Mesothelial cell of epicardium (in vitro differentiated cells): ENCODE results near the gene REN. TPM values are rescaled to one million over a fixed set of nuclear protein-coding genes. Genes with fewer than 3 reads are reported as not detected.
A peak's percentile ranks its signal among the peaks of the same experiment; 100 is the strongest.

Experiments
- DNase-seq, 2 experiments: peaks; one replicate each; pipeline ENCODE4 v3.0.0; 2021; ENCODE audit warnings: low spot score in 2 of 2; ENCODE audit not compliant: unreplicated experiment in 2 of 2
- H3K27ac Mint-ChIP-seq: 2 replicates; pipeline ENCODE4 v1.8.0; 2021; ENCODE audit warnings: mixed read lengths
- H3K27me3 Mint-ChIP-seq: 2 replicates; pipeline ENCODE4 v1.8.0; 2021; ENCODE audit warnings: low read depth, mixed read lengths
- H3K36me3 Mint-ChIP-seq: 2 replicates; pipeline ENCODE4 v1.8.0; 2021; ENCODE audit warnings: mixed read lengths
- H3K4me1 Mint-ChIP-seq: 2 replicates; pipeline ENCODE4 v1.8.0; 2021; ENCODE audit warnings: mixed read lengths
- H3K4me3 Mint-ChIP-seq: 2 replicates; pipeline ENCODE4 v1.8.0; 2021; ENCODE audit warnings: mild to moderate bottlenecking, moderate library complexity, mixed read lengths
- H3K9me3 Mint-ChIP-seq: 2 replicates; pipeline ENCODE4 v1.8.0; 2021; ENCODE audit warnings: mixed read lengths
- CTCF ChIP-seq: fragments of 200-600 bp; sonication (generic); IDR thresholded peaks from one replicate; pipeline ENCODE4 v1.5.0; 2021; ENCODE audit warnings: antibody characterized with exemption; ENCODE audit not compliant: unreplicated experiment
- total RNA-seq: library from RNA; stranded (reverse); gene quantifications from 3 replicates; pipeline ENCODE4 v1.2.1, GENCODE V29; 2021

The REN gene
- total RNA-seq, 1 donor from 2014 or later, result not detected

DNA sequence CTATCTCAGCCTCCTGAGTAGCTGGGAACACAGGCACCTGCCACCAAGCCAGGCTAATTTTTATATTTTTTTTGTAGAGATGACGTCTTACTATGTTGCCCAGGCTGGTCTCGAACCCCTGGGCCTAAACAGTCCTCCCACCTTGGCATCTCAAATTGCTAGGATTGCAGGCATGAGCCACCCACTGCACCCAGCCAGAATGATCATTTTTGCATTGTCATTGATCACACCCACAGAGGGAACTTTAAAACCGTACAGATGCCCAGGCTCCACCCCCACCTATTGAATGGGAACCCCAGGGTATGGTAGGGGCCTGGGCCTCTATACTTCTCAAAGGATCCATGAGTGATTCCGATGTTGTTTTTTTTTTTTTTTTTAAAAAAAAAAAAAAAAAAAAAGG is 51.0 kb downstream of the REN start:
- no peak overlapping the region for H3K4me3 Mint-ChIP-seq
- H3K27ac Mint-ChIP-seq, result no peak overlapping the region
- H3K9me3 Mint-ChIP-seq, result no peaks in the 10 kb centered on the region
- peaks cover 14% of the 10 kb centered on the region for H3K36me3 Mint-ChIP-seq
- peaks cover 4% of the 10 kb centered on the region for H3K4me1 Mint-ChIP-seq
- TF ChIP-seq CTCF, result no peak
- H3K27me3 Mint-ChIP-seq, result no peaks in the 10 kb centered on the region
- DNase-seq, result no peak

DNA sequence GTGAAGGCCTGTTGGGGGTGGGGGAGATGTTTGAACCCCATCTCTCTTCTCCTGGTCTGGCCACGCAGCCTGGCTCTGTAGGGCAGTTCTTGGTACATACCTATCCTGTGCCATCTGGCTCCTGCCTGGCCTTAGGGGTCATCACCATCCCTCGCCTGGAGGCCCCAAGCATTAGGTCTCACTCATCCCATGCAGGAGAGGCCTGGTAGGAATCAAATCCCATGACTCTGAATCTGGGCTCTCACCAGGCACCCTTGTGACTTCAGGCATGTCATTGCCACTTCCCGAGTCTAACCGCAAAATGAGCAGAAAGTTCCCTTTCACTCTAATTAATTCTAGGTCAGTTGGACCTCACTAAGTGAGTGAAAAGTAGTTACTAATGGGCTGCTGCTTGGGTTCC is 51.5 kb downstream of the REN start:
- TF ChIP-seq CTCF, result no peak
- H3K9me3 Mint-ChIP-seq, result no peaks in the 10 kb centered on the region
- no peak overlapping the region for H3K4me3 Mint-ChIP-seq
- peaks cover 14% of the 10 kb centered on the region for H3K36me3 Mint-ChIP-seq
- peaks cover 4% of the 10 kb centered on the region for H3K4me1 Mint-ChIP-seq
- no peak overlapping the region for H3K27ac Mint-ChIP-seq
- DNase-seq, result no peak
- no peaks in the 10 kb centered on the region for H3K27me3 Mint-ChIP-seq

- DNase-seq, result no peak
- TF ChIP-seq CTCF, result no peak
- Mint-ChIP-seq H3K9me3 (no peaks in the 10 kb centered on the region), H3K4me3 (no peak overlapping the region), H3K36me3 (peaks cover 12% of the 10 kb centered on the region), H3K27me3 (no peaks in the 10 kb centered on the region), H3K27ac (no peak overlapping the region), H3K4me1 (peaks cover 7% of the 10 kb centered on the region)
Measured at GRCh38 chr1:204113896-204114295, 52.2 kb downstream of the REN start.

DNA sequence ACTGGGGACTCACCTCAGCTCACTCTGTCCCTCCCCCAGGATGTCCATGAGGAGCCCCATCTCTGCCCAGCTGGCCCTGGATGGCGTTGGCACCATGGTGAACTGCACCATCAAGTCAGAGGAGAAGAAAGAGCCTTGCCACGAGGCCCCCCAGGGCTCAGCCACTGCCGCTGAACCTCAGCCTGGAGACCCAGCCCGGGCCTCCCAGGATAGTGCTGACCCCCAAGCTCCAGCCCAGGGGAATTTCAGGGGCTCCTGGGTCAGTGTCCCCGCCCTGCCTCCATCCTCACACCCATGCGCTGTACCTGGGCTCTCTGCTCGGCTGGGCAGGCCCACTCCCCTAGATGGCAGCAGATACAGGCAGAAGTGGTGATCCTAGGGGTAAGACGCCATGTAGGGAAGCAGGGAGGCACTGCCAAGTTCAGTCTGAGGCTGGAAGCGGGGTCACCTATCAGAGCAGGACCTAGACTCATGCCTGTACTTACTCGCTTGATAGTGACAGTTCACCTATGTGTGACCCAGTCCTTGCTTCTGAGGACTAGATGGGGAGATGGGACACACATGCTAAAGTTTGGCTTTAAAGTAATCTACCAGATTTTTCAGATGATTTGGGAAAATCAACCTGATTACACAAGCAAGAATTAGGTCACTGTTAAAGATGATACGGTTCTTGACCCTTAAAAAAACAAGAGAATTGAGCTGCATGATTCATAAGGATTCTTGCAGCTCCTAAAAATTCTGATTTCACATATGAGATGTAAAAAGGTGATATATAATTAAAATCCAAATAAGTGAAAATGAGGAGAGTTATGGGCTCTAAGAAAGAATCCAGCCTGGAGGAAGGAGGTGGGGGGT is 53.0 kb downstream of the REN start:
- H3K4me3 Mint-ChIP-seq, result no peak overlapping the region
- peaks cover 15% of the 10 kb centered on the region for H3K4me1 Mint-ChIP-seq
- DNase-seq, result no peak
- H3K27ac Mint-ChIP-seq, result no peak overlapping the region
- TF ChIP-seq CTCF, result no peak
- H3K36me3 Mint-ChIP-seq, result peaks cover 7% of the 10 kb centered on the region
- H3K9me3 Mint-ChIP-seq, result no peaks in the 10 kb centered on the region
- H3K27me3 Mint-ChIP-seq, result no peaks in the 10 kb centered on the region

DNA sequence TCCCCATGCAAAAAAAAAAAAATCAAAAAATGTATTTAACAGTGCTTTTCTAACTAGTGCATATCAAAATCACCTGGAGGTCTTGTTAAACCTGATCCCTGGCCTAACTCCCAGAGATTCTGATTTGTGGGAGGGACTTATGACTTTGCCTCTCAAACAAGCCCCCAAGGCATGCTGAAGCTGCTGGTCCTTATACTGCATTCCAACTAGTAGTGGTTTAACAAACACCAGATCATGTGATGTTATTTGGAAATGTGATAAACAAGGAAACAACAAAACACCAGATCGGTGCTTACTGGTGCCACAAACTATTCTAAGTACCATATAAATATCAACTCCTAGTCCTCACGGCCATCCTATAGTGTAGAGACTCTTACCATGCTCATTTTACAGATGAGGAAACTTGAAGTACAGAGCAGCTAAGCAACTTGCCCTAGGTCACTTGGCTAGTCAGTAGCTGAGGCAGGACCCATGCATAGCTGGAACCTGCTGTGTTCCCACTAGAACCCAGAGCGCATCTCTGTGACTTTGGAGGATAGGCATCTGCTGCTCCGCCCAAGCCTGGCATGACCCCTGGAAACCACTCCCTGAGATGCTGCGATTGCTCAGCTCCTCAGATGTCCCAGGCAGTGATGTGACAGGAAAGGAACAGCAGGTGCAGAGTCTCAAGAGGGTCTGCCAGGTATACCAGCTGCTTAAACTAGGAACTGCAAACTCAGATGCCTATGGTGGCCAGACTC is 55.1 kb downstream of the REN start:
- peaks cover 16% of the 10 kb centered on the region for H3K4me1 Mint-ChIP-seq
- no peak for TF ChIP-seq CTCF
- no peak for DNase-seq
- H3K27me3 Mint-ChIP-seq, result no peaks in the 10 kb centered on the region
- H3K4me3 Mint-ChIP-seq, result no peak overlapping the region
- H3K36me3 Mint-ChIP-seq, result peaks cover 3% of the 10 kb centered on the region
- no peaks in the 10 kb centered on the region for H3K9me3 Mint-ChIP-seq
- peak overlapping the region; percentile 50 for H3K27ac Mint-ChIP-seq
